Trophoblast cell (in vitro differentiated cells and primary cell): ENCODE results near the gene TLCD1.

Experiments used
- DNase-seq, 2 donors: peaks; one replicate each; pipeline ENCODE4 v3.0.0-alpha.2; 2016
- H2AFZ ChIP-seq: 2 replicates; pipeline ENCODE4 v1.6.1; 2013; ENCODE audit warnings: low read length, moderate library complexity, mild to moderate bottlenecking; ENCODE audit not compliant: insufficient read depth, poor library complexity
- H2AK5ac ChIP-seq: 2 replicates; pipeline ENCODE4 v1.6.1; 2013; ENCODE audit warnings: mild to moderate bottlenecking, low read length
- H2BK120ac ChIP-seq: 2 replicates; pipeline ENCODE4 v1.6.1; 2013; ENCODE audit warnings: low read length, mild to moderate bottlenecking, moderate library complexity; ENCODE audit not compliant: insufficient read depth, poor library complexity
- H2BK12ac ChIP-seq: 2 replicates; pipeline ENCODE4 v1.6.1; 2013; ENCODE audit warnings: mild to moderate bottlenecking, low read length, moderate library complexity
- H2BK5ac ChIP-seq: 2 replicates; pipeline ENCODE4 v1.6.1; 2013; ENCODE audit warnings: low read length, low read depth, moderate library complexity, mild to moderate bottlenecking; ENCODE audit not compliant: poor library complexity
- H3K14ac ChIP-seq: 2 replicates; pipeline ENCODE4 v1.6.1; 2013; ENCODE audit warnings: mild to moderate bottlenecking, low read length
- H3K18ac ChIP-seq: 2 replicates; pipeline ENCODE4 v1.6.1; 2013; ENCODE audit warnings: mild to moderate bottlenecking, low read length
- H3K23ac ChIP-seq: 2 replicates; pipeline ENCODE4 v1.6.1; 2013; ENCODE audit warnings: low read length
- H3K27ac ChIP-seq: 2 replicates; pipeline ENCODE4 v1.5.1; 2013; ENCODE audit warnings: low read depth, mild to moderate bottlenecking, inconsistent platforms, low read length, moderate library complexity
- H3K27me3 ChIP-seq: 2 replicates; pipeline ENCODE4 v1.6.1; 2013; ENCODE audit warnings: inconsistent platforms, mild to moderate bottlenecking, low read length, moderate library complexity; ENCODE audit not compliant: insufficient read depth
- H3K36me3 ChIP-seq, 2 experiments: 1 replicate in 1 of 2; 2 replicates in 1 of 2; pipeline ENCODE4 v1.6.1; 2013; ENCODE audit warnings: low read length in 2 of 2, mild to moderate bottlenecking in 2 of 2, moderate library complexity in 1 of 2; ENCODE audit not compliant: insufficient read depth in 2 of 2, control insufficient read depth in 1 of 2
- H3K4ac ChIP-seq: 2 replicates; pipeline ENCODE4 v1.6.1; 2013; ENCODE audit warnings: low read depth, mild to moderate bottlenecking, low read length, moderate library complexity
- H3K4me1 ChIP-seq, 2 experiments: 1 replicate in 1 of 2; 2 replicates in 1 of 2; pipeline ENCODE4 v1.6.1; 2013; ENCODE audit warnings: low read length in 2 of 2, mild to moderate bottlenecking in 2 of 2, moderate library complexity in 1 of 2; ENCODE audit not compliant: insufficient read depth in 2 of 2, control insufficient read depth in 1 of 2
- H3K4me2 ChIP-seq: 2 replicates; pipeline ENCODE4 v1.6.1; 2013; ENCODE audit warnings: inconsistent platforms, mild to moderate bottlenecking, low read length, moderate library complexity
- H3K4me3 ChIP-seq: 2 replicates; pipeline ENCODE4 v1.5.1; 2013; ENCODE audit warnings: mild to moderate bottlenecking, low read depth, low read length, inconsistent platforms
- H3K79me1 ChIP-seq: one replicate; pipeline ENCODE4 v1.6.1; 2013; ENCODE audit warnings: low read length
- H3K79me2 ChIP-seq: 2 replicates; pipeline ENCODE4 v1.6.1; 2013; ENCODE audit warnings: low read length, mild to moderate bottlenecking; ENCODE audit not compliant: control insufficient read depth, insufficient read depth, poor library complexity
- H3K9ac ChIP-seq: 2 replicates; pipeline ENCODE4 v1.6.1; 2013; ENCODE audit warnings: mild to moderate bottlenecking, low read length
- H3K9me3 ChIP-seq: 2 replicates; pipeline ENCODE4 v1.6.1; 2013; ENCODE audit warnings: low read depth, mild to moderate bottlenecking, control low read depth, inconsistent platforms, low read length; ENCODE audit not compliant: insufficient read depth
- H4K12ac ChIP-seq: 2 replicates; pipeline ENCODE4 v1.6.1; 2013; ENCODE audit warnings: low read depth, mild to moderate bottlenecking, low read length, moderate library complexity
- H4K8ac ChIP-seq: 2 replicates; pipeline ENCODE4 v1.6.1; 2013; ENCODE audit warnings: low read depth, mild to moderate bottlenecking, low read length, moderate library complexity
- H4K91ac ChIP-seq: one replicate; pipeline ENCODE4 v1.6.1; 2013; ENCODE audit warnings: low read depth, mild to moderate bottlenecking, low read length, moderate library complexity
- WGBS: extraction: QIAGEN DNeasy Blood & Tissue Kit; methylation state at CpG from one replicate; pipeline ENCODE4 v1.1.7; 2013; ENCODE audit warnings: missing lambda C conversion rate; ENCODE audit not compliant: insufficient read length, insufficient coverage; ENCODE audit errors: extremely low coverage; 5-methylcytosine and 5-hydroxymethylcytosine counted together

The TLCD1 gene

GRCh38 chr17:28703552-28704218 is 22.3 kb downstream of the TLCD1 start:
- Histone ChIP-seq H3K79me1 (no peaks in the 10 kb centered on the region), H2BK12ac (no peak overlapping the region)
- no CpG with 5 or more reads among the region's 16 CpGs for WGBS

GRCh38 chr17:28702752-28703150 is 23.3 kb downstream of the TLCD1 start:
- no peak overlapping the region for H4K12ac ChIP-seq
- no peak overlapping the region for H2AFZ ChIP-seq
- no peak overlapping the region for H2BK12ac ChIP-seq
- H3K27me3 ChIP-seq = no peaks in the 10 kb centered on the region
- no peaks in the 10 kb centered on the region for H3K79me1 ChIP-seq
- no peak overlapping the region for H3K27ac ChIP-seq
- no peak for DNase-seq
- no peak overlapping the region for H2BK5ac ChIP-seq
- no peak overlapping the region for H3K23ac ChIP-seq
- no peak overlapping the region for H3K14ac ChIP-seq
- H3K18ac ChIP-seq = no peak overlapping the region
- H3K4me2 ChIP-seq = no peak overlapping the region
- no peaks in the 10 kb centered on the region for H3K9me3 ChIP-seq
- no CpG with 5 or more reads among the region's 3 CpGs for WGBS
- peaks cover 67 to 81% of the 10 kb centered on the region in 2 experiments for H3K36me3 ChIP-seq
- H2AK5ac ChIP-seq = no peak overlapping the region
- H4K91ac ChIP-seq = no peak overlapping the region
- H3K4ac ChIP-seq = no peak overlapping the region
- H3K79me2 ChIP-seq = no peaks in the 10 kb centered on the region
- no peak overlapping the region for H3K4me3 ChIP-seq
- no peak overlapping the region for H3K9ac ChIP-seq
- H3K4me1 ChIP-seq = no peaks in the 10 kb centered on the region
- no peak overlapping the region for H2BK120ac ChIP-seq
- no peak overlapping the region for H4K8ac ChIP-seq

More at GRCh38 chr17:28703552-28704218, 22.3 kb downstream of the TLCD1 start:
- H3K18ac ChIP-seq = no peak overlapping the region
- H3K4me1 ChIP-seq = no peaks in the 10 kb centered on the region
- H3K36me3 ChIP-seq = peaks cover 58 to 72% of the 10 kb centered on the region in 2 experiments
- DNase-seq = no peak
- no peak overlapping the region for H4K12ac ChIP-seq
- no peaks in the 10 kb centered on the region for H3K79me2 ChIP-seq
- no peaks in the 10 kb centered on the region for H3K27me3 ChIP-seq
- no peak overlapping the region for H4K8ac ChIP-seq
- no peak overlapping the region for H2AK5ac ChIP-seq
- no peak overlapping the region for H3K4ac ChIP-seq
- no peak overlapping the region for H3K27ac ChIP-seq
- H2AFZ ChIP-seq = no peak overlapping the region
- H3K9me3 ChIP-seq = no peaks in the 10 kb centered on the region
- H3K4me3 ChIP-seq = no peak overlapping the region
- H3K4me2 ChIP-seq = no peak overlapping the region
- H3K9ac ChIP-seq = no peak overlapping the region
- H2BK5ac ChIP-seq = no peak overlapping the region
- no peak overlapping the region for H2BK120ac ChIP-seq
- no peak overlapping the region for H3K23ac ChIP-seq
- no peak overlapping the region for H3K14ac ChIP-seq
- H4K91ac ChIP-seq = no peak overlapping the region

GRCh38 chr17:28702026-28702751 is 23.8 kb downstream of the TLCD1 start:
- H2AFZ ChIP-seq = no peak overlapping the region
- H4K8ac ChIP-seq = no peak overlapping the region
- H3K4me2 ChIP-seq = no peak overlapping the region
- H4K12ac ChIP-seq = no peak overlapping the region
- no peaks in the 10 kb centered on the region for H3K4me1 ChIP-seq
- no peak overlapping the region for H2BK5ac ChIP-seq
- no CpG with 5 or more reads among the region's 10 CpGs for WGBS
- no peak overlapping the region for H2BK120ac ChIP-seq
- no peaks in the 10 kb centered on the region for H3K9me3 ChIP-seq
- no peaks in the 10 kb centered on the region for H3K27me3 ChIP-seq
- no peak overlapping the region for H3K18ac ChIP-seq
- H2AK5ac ChIP-seq = no peak overlapping the region
- no peak overlapping the region for H4K91ac ChIP-seq
- H3K14ac ChIP-seq = no peak overlapping the region
- no peaks in the 10 kb centered on the region for H3K79me1 ChIP-seq
- no peaks in the 10 kb centered on the region for H3K79me2 ChIP-seq
- no peak for DNase-seq
- no peak overlapping the region for H3K27ac ChIP-seq
- no peak overlapping the region for H3K9ac ChIP-seq
- no peak overlapping the region for H3K4ac ChIP-seq
- no peak overlapping the region for H3K4me3 ChIP-seq
- peaks cover 71 to 86% of the 10 kb centered on the region in 2 experiments for H3K36me3 ChIP-seq
- H3K23ac ChIP-seq = no peak overlapping the region
- H2BK12ac ChIP-seq = no peak overlapping the region

GRCh38 chr17:28700830-28701492 is 25.1 kb downstream of the TLCD1 start:
- peaks cover 78 to 93% of the 10 kb centered on the region in 2 experiments for H3K36me3 ChIP-seq
- DNase-seq = no peak
- peaks cover 2% of the 10 kb centered on the region for H3K9me3 ChIP-seq
- H2AFZ ChIP-seq = no peak overlapping the region
- H4K12ac ChIP-seq = no peak overlapping the region
- no peaks in the 10 kb centered on the region for H3K4me1 ChIP-seq
- no peak overlapping the region for H2BK120ac ChIP-seq
- H3K79me1 ChIP-seq = no peaks in the 10 kb centered on the region
- no peak overlapping the region for H3K14ac ChIP-seq
- no peak overlapping the region for H2AK5ac ChIP-seq
- no peak overlapping the region for H3K4ac ChIP-seq
- H4K8ac ChIP-seq = no peak overlapping the region
- H3K27ac ChIP-seq = no peak overlapping the region
- H2BK12ac ChIP-seq = no peak overlapping the region
- no peaks in the 10 kb centered on the region for H3K79me2 ChIP-seq
- no peak overlapping the region for H3K18ac ChIP-seq
- WGBS = no CpG with 5 or more reads among the region's 10 CpGs
- H3K9ac ChIP-seq = no peak overlapping the region
- no peaks in the 10 kb centered on the region for H3K27me3 ChIP-seq
- no peak overlapping the region for H2BK5ac ChIP-seq
- no peak overlapping the region for H3K4me2 ChIP-seq
- H3K4me3 ChIP-seq = no peak overlapping the region
- no peak overlapping the region for H3K23ac ChIP-seq
- no peak overlapping the region for H4K91ac ChIP-seq
